ENCODE data around the gene RUNX1.

DNA sequence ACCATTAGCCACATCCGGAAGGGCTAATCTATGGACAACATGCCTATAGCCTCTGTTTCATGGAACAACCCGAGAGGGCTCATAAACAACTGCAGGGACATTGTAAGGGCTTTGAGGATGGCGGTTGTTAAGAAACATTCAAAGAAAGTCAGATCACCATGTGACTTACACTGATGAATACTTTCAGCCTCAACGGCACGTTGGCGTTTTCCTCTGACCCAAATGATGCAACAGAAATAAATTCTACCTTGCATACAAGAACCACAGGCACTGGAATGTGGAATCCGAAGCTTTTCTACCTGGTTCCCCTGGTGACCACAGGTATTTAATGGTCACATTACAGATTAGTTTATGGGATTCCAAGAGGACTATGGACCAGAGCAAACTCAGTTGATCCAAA is 273.3 kb downstream of the RUNX1 start:
- TF ChIP-seq, protein P1, sequence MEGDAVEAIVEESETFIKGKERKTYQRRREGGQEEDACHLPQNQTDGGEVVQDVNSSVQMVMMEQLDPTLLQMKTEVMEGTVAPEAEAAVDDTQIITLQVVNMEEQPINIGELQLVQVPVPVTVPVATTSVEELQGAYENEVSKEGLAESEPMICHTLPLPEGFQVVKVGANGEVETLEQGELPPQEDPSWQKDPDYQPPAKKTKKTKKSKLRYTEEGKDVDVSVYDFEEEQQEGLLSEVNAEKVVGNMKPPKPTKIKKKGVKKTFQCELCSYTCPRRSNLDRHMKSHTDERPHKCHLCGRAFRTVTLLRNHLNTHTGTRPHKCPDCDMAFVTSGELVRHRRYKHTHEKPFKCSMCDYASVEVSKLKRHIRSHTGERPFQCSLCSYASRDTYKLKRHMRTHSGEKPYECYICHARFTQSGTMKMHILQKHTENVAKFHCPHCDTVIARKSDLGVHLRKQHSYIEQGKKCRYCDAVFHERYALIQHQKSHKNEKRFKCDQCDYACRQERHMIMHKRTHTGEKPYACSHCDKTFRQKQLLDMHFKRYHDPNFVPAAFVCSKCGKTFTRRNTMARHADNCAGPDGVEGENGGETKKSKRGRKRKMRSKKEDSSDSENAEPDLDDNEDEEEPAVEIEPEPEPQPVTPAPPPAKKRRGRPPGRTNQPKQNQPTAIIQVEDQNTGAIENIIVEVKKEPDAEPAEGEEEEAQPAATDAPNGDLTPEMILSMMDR (IDR thresholded peaks at IDR 0.05): no peak
- no peak for TF ChIP-seq POLR2A (IDR thresholded peaks at IDR 0.05)
